K562 (cell line): Measurements from ENCODE around the gene USP5. TPM values are rescaled to one million over a fixed set of nuclear protein-coding genes. Genes with fewer than 3 reads are reported as not detected.

Experiments used
- CBFA2T3 ChIP-seq: fragments of 450-650 bp; IDR thresholded peaks from 2 replicates; pipeline ENCODE4 v1.6.1; 2017
- ETS2 ChIP-seq: IDR thresholded peaks from 2 replicates; pipeline ENCODE4 v1.6.1; 2016; ENCODE audit warnings: borderline replicate concordance, missing genetic modification characterization, mild to moderate bottlenecking, moderate library complexity, missing compliant biosample characterization; ENCODE audit not compliant: poor library complexity, severe bottlenecking
- HMG20A ChIP-seq: fragments of 450-650 bp; formaldehyde crosslinking; conservative IDR thresholded peaks from 2 replicates; pipeline ENCODE4 v1.4.0; 2020; ENCODE audit warnings: mild to moderate bottlenecking, mixed read lengths
- NCOA2 ChIP-seq, 2 experiments: fragments of 450-650 bp; IDR thresholded peaks; 2 replicates each; pipeline ENCODE4 v1.6.1; 2018; ENCODE audit warnings: mild to moderate bottlenecking in 2 of 2, moderate library complexity in 1 of 2; ENCODE audit not compliant: partially characterized antibody in 2 of 2
- NCOR1 ChIP-seq: fragments of 450-650 bp; IDR thresholded peaks from 2 replicates; pipeline ENCODE4 v1.6.1; 2016; ENCODE audit warnings: mild to moderate bottlenecking, moderate library complexity
- TEAD4 ChIP-seq, 2 experiments: sonication (generic) in 1 of 2; formaldehyde crosslinking in 1 of 2; IDR thresholded peaks; 2 replicates each; pipeline versions ENCODE4 v1.6.1 to v1.8.0; 2012 to 2022; ENCODE audit warnings: borderline replicate concordance in 1 of 2, inconsistent platforms in 1 of 2, low read length in 1 of 2, mild to moderate bottlenecking in 1 of 2, missing genetic modification reagents in 1 of 2
- polyA plus RNA-seq, 8 experiments: library from polyadenylated mRNA; depleted of rRNA in 4 of 8; stranded (reverse) in 5 of 8; unstranded in 3 of 8; fragments of >200 nt; fragmentation: Nextera tagmentation in 2 of 8; fragmentation: Illumina TruSeq in 1 of 8; extraction: Ambion mirVana in 2 of 8; extraction: Trizol in 1 of 8; gene quantifications; 2 replicates each; pipeline versions ENCODE4 v1.2.1 to v1.2.3, GENCODE V29; 2011 to 2014; ENCODE audit warnings: inconsistent platforms in 1 of 8, missing spikeins in 1 of 8
- total RNA-seq, 7 experiments: library from RNA; depleted of rRNA in 6 of 7; stranded (reverse); fragments of >200 nt in 6 of 7; fragmentation: Illumina TruSeq in 2 of 7; extraction: Trizol in 2 of 7; gene quantifications; 2 replicates each; pipeline versions ENCODE4 v1.2.1 to v1.2.3, GENCODE V29; 2011 to 2021; ENCODE audit warnings: low replicate concordance in 1 of 7
- TF ChIP-seq, protein P1 (sequence below): fragments of 250-450 bp; sonication (Bioruptor Pico); IDR thresholded peaks from 2 replicates; pipeline ENCODE4 v1.8.0; 2021; ENCODE audit warnings: moderate library complexity, mild to moderate bottlenecking, inconsistent platforms
- TF ChIP-seq, protein P2 (sequence below): fragments of 250-450 bp; sonication (Bioruptor Pico); IDR thresholded peaks from 2 replicates; pipeline ENCODE4 v1.8.0; 2021; ENCODE audit warnings: mild to moderate bottlenecking, moderate library complexity

Gene USP5
- total and polyA plus RNA-seq, 9 of the 15 experiments (the other 6 are each of a cell fraction or from before 2014, with no cell fraction given): 1.4 to 107 (median 48.6) TPM

- 0 out of 2 replicates have a peak, but pooled peaks have one; percentile 32 for TF ChIP-seq TEAD4 (IDR thresholded peaks at IDR 0.05; ENCODE audit: low read length)
- no peak for TF ChIP-seq TEAD4 (CRISPR knock-in tag; IDR thresholded peaks at IDR 0.05; ENCODE audit: borderline replicate concordance)
- no peak for TF ChIP-seq HMG20A
- TF ChIP-seq, protein P1, sequence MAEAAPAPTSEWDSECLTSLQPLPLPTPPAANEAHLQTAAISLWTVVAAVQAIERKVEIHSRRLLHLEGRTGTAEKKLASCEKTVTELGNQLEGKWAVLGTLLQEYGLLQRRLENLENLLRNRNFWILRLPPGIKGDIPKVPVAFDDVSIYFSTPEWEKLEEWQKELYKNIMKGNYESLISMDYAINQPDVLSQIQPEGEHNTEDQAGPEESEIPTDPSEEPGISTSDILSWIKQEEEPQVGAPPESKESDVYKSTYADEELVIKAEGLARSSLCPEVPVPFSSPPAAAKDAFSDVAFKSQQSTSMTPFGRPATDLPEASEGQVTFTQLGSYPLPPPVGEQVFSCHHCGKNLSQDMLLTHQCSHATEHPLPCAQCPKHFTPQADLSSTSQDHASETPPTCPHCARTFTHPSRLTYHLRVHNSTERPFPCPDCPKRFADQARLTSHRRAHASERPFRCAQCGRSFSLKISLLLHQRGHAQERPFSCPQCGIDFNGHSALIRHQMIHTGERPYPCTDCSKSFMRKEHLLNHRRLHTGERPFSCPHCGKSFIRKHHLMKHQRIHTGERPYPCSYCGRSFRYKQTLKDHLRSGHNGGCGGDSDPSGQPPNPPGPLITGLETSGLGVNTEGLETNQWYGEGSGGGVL: no peak
- peak; percentile 68 for TF ChIP-seq CBFA2T3
- TF ChIP-seq, protein P2, sequence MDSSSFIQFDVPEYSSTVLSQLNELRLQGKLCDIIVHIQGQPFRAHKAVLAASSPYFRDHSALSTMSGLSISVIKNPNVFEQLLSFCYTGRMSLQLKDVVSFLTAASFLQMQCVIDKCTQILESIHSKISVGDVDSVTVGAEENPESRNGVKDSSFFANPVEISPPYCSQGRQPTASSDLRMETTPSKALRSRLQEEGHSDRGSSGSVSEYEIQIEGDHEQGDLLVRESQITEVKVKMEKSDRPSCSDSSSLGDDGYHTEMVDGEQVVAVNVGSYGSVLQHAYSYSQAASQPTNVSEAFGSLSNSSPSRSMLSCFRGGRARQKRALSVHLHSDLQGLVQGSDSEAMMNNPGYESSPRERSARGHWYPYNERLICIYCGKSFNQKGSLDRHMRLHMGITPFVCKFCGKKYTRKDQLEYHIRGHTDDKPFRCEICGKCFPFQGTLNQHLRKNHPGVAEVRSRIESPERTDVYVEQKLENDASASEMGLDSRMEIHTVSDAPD (CRISPR knock-in tag): no peak
- TF ChIP-seq NCOA2 (IDR thresholded peaks at IDR 0.05; ENCODE audit: partially characterized antibody in 2 of 2): no peak
- TF ChIP-seq NCOR1: peak; percentile 34; the same call in 1 of the 2 replicates
- TF ChIP-seq ETS2 (tag): no peak
Observed at GRCh38 chr12:6840330-6840729, 11.6 kb upstream of the USP5 start (continued).
